Neuronal stem cell (in vitro differentiated cells): ENCODE results near the gene TMTC2.

ENCODE experiments used
- DNase-seq: peaks from one replicate; pipeline ENCODE4 v3.0.0-alpha.2; 2013; ENCODE audit warnings: low spot score
- H2AFZ ChIP-seq: one replicate; pipeline ENCODE4 v1.6.1; 2013; ENCODE audit warnings: mild to moderate bottlenecking, low read length, inconsistent platforms
- H2AK5ac ChIP-seq: 2 replicates; pipeline ENCODE4 v1.6.1; 2013; ENCODE audit warnings: low read depth, mild to moderate bottlenecking, inconsistent platforms, low read length, moderate library complexity, mixed read lengths
- H2BK120ac ChIP-seq: 2 replicates; pipeline ENCODE4 v1.6.1; 2013; ENCODE audit warnings: low read depth, mild to moderate bottlenecking, inconsistent platforms, low read length, moderate library complexity, mixed read lengths
- H2BK12ac ChIP-seq: one replicate; pipeline ENCODE4 v1.6.1; 2013; ENCODE audit warnings: low read length, inconsistent platforms
- H2BK15ac ChIP-seq: 2 replicates; pipeline ENCODE4 v1.6.1; 2013; ENCODE audit warnings: mild to moderate bottlenecking, low read length, inconsistent platforms, mixed read lengths
- H2BK5ac ChIP-seq: one replicate; pipeline ENCODE4 v1.6.1; 2013; ENCODE audit warnings: inconsistent platforms, mild to moderate bottlenecking, low read length, moderate library complexity
- H3K14ac ChIP-seq: one replicate; pipeline ENCODE4 v1.6.1; 2013; ENCODE audit warnings: low read length, inconsistent platforms
- H3K18ac ChIP-seq: 2 replicates; pipeline ENCODE4 v1.6.1; 2013; ENCODE audit warnings: low read length, inconsistent platforms
- H3K23ac ChIP-seq: 2 replicates; pipeline ENCODE4 v1.6.1; 2013; ENCODE audit warnings: low read depth, mild to moderate bottlenecking, mixed read lengths, low read length, inconsistent platforms; ENCODE audit not compliant: poor library complexity
- H3K27ac ChIP-seq: replicated peaks from 3 replicates; pipeline ENCODE4 v1.5.1; 2013; ENCODE audit warnings: low read length, inconsistent platforms
- H3K27me3 ChIP-seq, 3 experiments: 2 replicates each; pipeline ENCODE4 v1.6.1; 2013; ENCODE audit warnings: low read length in 3 of 3, mild to moderate bottlenecking in 2 of 3, inconsistent platforms in 1 of 3, low read depth in 1 of 3, mixed read lengths in 1 of 3, moderate library complexity in 1 of 3; ENCODE audit not compliant: control insufficient read depth in 3 of 3, insufficient read depth in 3 of 3
- H3K36me3 ChIP-seq, 2 donors: replicated peaks in 1 of 2; 2 replicates each; pipeline ENCODE4 v1.6.1; 2013; ENCODE audit warnings: low read length in 2 of 2; ENCODE audit not compliant: control insufficient read depth in 2 of 2, insufficient read depth in 2 of 2
- H3K4ac ChIP-seq: 2 replicates; pipeline ENCODE4 v1.6.1; 2013; ENCODE audit warnings: inconsistent platforms, mild to moderate bottlenecking, low read length, moderate library complexity
- H3K4me1 ChIP-seq, 2 donors: 1 replicate in 1 of 2; 2 replicates in 1 of 2; pipeline ENCODE4 v1.6.1; 2013; ENCODE audit warnings: low read length in 2 of 2, low read depth in 1 of 2; ENCODE audit not compliant: control insufficient read depth in 2 of 2, insufficient read depth in 1 of 2
- H3K4me2 ChIP-seq: one replicate; pipeline ENCODE4 v1.6.1; 2013; ENCODE audit warnings: mild to moderate bottlenecking, low read length, inconsistent platforms; ENCODE audit not compliant: insufficient read depth, poor library complexity, severe bottlenecking
- H3K4me3 ChIP-seq, 2 donors: 2 replicates each; pipeline ENCODE4 v1.5.1; 2013; ENCODE audit warnings: low read length in 2 of 2, mild to moderate bottlenecking in 2 of 2, inconsistent platforms in 1 of 2, moderate library complexity in 1 of 2
- H3K79me1 ChIP-seq: one replicate; pipeline ENCODE4 v1.6.1; 2013; ENCODE audit warnings: low read depth, mild to moderate bottlenecking, inconsistent platforms, low read length, moderate library complexity
- H3K9ac ChIP-seq: one replicate; pipeline ENCODE4 v1.6.1; 2013; ENCODE audit warnings: mild to moderate bottlenecking, low read depth, low read length, inconsistent platforms; ENCODE audit not compliant: poor library complexity
- H3K9me3 ChIP-seq, 2 donors: replicated peaks in 1 of 2; 2 replicates each; pipeline versions ENCODE3 to v1.6.1; 2013; ENCODE audit warnings: low read length in 2 of 2, mild to moderate bottlenecking in 2 of 2, inconsistent platforms in 1 of 2, low read depth in 1 of 2, mixed read lengths in 1 of 2, moderate library complexity in 1 of 2; ENCODE audit not compliant: control insufficient read depth in 2 of 2, insufficient read depth in 1 of 2
- H4K8ac ChIP-seq: one replicate; pipeline ENCODE4 v1.6.1; 2013; ENCODE audit warnings: low read depth, mild to moderate bottlenecking, inconsistent platforms, low read length, moderate library complexity
- H4K91ac ChIP-seq: one replicate; pipeline ENCODE4 v1.6.1; 2013; ENCODE audit warnings: low read length, low read depth, mild to moderate bottlenecking, inconsistent platforms; ENCODE audit not compliant: poor library complexity
- WGBS, 2 donors: extraction: QIAGEN DNeasy Blood & Tissue Kit; methylation state at CpG; one replicate each; pipeline ENCODE4 v1.1.7; 2013; ENCODE audit warnings: missing lambda C conversion rate in 2 of 2, mixed read lengths in 1 of 2; ENCODE audit not compliant: insufficient read length in 2 of 2, insufficient replicate concordance in 1 of 2; ENCODE audit errors: extremely low coverage in 2 of 2; 5-methylcytosine and 5-hydroxymethylcytosine counted together

The TMTC2 gene

DNA sequence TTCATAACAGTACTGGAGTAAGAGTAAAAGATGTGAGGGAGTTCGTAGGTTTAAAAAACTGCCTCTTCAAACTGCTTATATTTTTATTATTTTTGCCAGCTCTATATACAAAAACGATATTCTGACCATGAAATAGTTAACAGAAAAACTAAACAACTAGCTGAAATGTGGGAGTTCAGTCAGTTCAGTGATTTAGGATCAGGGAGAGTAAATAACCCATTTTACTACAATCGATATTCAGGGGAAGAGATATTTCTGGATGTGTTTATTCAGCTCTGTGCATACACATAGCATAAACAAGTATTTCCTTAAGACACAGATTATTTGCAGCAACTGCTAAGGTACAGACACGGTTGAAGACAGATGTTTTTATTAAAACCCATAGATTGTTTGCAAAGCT is 470.9 kb downstream of the TMTC2 start:
- no peaks in the 10 kb centered on the region for H3K36me3 ChIP-seq
- no peak overlapping the region for H2BK15ac ChIP-seq
- no peak overlapping the region for H2BK120ac ChIP-seq
- no CpG with 5 or more reads among the region's 4 CpGs for WGBS, 2 donors
- H2BK5ac ChIP-seq = no peak overlapping the region
- no peaks in the 10 kb centered on the region for H3K27me3 ChIP-seq
- peaks cover 0 to 6% of the 10 kb centered on the region in 2 donors for H3K9me3 ChIP-seq
- no peak overlapping the region for H3K23ac ChIP-seq
- no peak overlapping the region for H4K8ac ChIP-seq
- H3K4me3 ChIP-seq = no peak overlapping the region
- no peak overlapping the region for H3K18ac ChIP-seq
- H3K4me1 ChIP-seq = peaks cover 0 to 15% of the 10 kb centered on the region in 2 donors
- H4K91ac ChIP-seq = no peak overlapping the region
- H2BK12ac ChIP-seq = no peak overlapping the region
- H2AFZ ChIP-seq = no peak overlapping the region
- no peak for DNase-seq
- H3K4me2 ChIP-seq = no peak overlapping the region
- no peak overlapping the region for H3K14ac ChIP-seq
- H3K79me1 ChIP-seq = no peaks in the 10 kb centered on the region
- no peak overlapping the region for H3K9ac ChIP-seq
- no peak overlapping the region for H2AK5ac ChIP-seq
- H3K4ac ChIP-seq = no peak overlapping the region
- no peak overlapping the region for H3K27ac ChIP-seq

DNA sequence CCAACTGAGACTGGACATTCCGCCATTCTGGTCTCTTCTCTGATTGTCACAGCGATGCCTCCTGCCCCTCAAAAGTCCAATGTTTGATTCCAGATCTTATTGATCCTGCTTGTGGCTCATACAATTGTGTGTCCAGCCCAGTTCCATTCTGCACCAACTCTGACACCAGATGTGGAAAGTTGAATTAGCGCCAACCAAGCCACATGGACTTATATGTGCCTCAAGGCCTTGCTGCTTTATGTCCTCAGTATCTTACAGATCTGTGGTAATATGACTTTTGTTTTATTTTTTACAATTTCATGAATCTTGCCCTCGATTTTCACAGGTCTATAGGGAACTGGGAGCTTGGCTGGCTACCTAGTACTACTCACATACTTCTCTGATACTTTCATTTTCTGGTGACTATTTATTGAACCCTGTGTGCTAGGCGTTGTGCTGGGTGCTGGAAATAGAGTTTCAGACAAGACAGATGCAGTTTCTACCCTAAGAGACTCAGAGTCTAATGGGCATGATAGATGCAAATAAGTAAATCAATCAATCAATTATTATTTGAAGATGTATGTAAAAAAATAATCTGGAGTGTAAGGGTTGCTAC is 472.0 kb downstream of the TMTC2 start:
- no peak overlapping the region for H3K4me3 ChIP-seq
- no peak overlapping the region for H3K9ac ChIP-seq
- no peak overlapping the region for H3K14ac ChIP-seq
- no peak overlapping the region for H4K91ac ChIP-seq
- H3K9me3 ChIP-seq = peaks cover 0 to 6% of the 10 kb centered on the region in 2 donors
- H2BK15ac ChIP-seq = no peak overlapping the region
- H3K4me1 ChIP-seq = peaks cover 0 to 5% of the 10 kb centered on the region in 2 donors
- no peak for DNase-seq
- no peak overlapping the region for H4K8ac ChIP-seq
- no peak overlapping the region for H3K27ac ChIP-seq
- no peak overlapping the region for H2AFZ ChIP-seq
- no peak overlapping the region for H2BK5ac ChIP-seq
- no peak overlapping the region for H3K18ac ChIP-seq
- no peaks in the 10 kb centered on the region for H3K36me3 ChIP-seq
- no peak overlapping the region for H2BK12ac ChIP-seq
- H3K4ac ChIP-seq = no peak overlapping the region
- H3K79me1 ChIP-seq = no peaks in the 10 kb centered on the region
- no CpG with 5 or more reads among the region's 5 CpGs for WGBS, 2 donors
- H3K23ac ChIP-seq = no peak overlapping the region
- H2BK120ac ChIP-seq = no peak overlapping the region
- no peaks in the 10 kb centered on the region for H3K27me3 ChIP-seq
- no peak overlapping the region for H3K4me2 ChIP-seq
- H2AK5ac ChIP-seq = no peak overlapping the region

DNA sequence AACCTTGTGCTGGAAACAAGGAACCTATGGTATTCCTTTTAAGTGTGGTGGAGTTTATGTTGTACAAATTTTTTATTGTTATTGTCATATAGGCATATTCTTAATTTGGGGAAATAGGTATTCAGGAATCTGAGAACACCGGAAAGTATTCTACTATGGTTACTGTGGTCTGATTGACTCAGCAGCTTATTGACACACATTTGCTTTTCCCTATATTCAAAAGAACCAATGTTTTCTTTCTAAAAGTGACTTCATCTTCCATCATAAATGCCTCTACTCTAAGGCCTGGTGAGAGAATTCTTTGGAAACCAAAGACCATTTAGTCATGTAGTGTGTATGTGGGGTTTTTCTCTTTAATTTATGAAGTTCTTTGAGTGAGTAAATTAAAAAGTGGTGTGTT is 474.8 kb downstream of the TMTC2 start:
- Histone ChIP-seq H3K4me3 (no peak overlapping the region), H2BK12ac (no peak overlapping the region), H3K4me2 (no peak overlapping the region), H3K27ac (no peak overlapping the region), H3K27me3 (no peaks in the 10 kb centered on the region), H3K9me3 (peaks cover 0 to 6% of the 10 kb centered on the region in 2 donors), H3K18ac (no peak overlapping the region), H4K91ac (no peak overlapping the region), H3K36me3 (no peaks in the 10 kb centered on the region), H4K8ac (no peak overlapping the region), H2AK5ac (no peak overlapping the region), H3K4ac (no peak overlapping the region), H3K14ac (no peak overlapping the region), H2AFZ (no peak overlapping the region), H2BK15ac (no peak overlapping the region), H3K4me1 (no peaks in the 10 kb centered on the region), H2BK5ac (no peak overlapping the region), H2BK120ac (no peak overlapping the region), H3K9ac (no peak overlapping the region), H3K23ac (no peak overlapping the region), H3K79me1 (no peaks in the 10 kb centered on the region)
- DNase-seq = no peak
- no CpG with 5 or more reads among the region's 1 CpG for WGBS, 2 donors

DNA sequence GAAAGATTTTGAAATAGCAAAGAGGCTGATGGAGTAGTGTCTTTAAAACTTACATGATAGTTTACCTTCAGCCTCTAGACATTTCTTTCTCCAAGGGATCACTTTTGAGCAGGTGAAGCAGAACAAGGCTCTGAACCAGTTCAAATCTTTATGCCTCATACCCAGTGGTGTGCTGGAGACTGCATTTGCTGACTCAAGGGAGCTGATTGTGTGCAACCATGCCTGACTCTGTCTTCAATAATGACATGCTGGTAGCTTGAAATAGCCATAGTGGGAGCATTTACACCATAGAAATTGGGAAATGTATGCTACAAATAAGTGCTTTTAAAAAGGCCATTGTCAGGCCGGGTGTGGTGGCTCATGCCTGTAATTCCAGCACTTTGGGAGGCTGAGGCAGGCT is 482.0 kb downstream of the TMTC2 start:
- WGBS, 2 donors = no CpG with 5 or more reads among the region's 1 CpG
- Histone ChIP-seq H3K23ac (no peak overlapping the region), H2AFZ (peak overlapping the region; percentile 80), H3K4me3 (no peak overlapping the region), H2BK12ac (no peak overlapping the region), H3K9ac (no peak overlapping the region), H3K27me3 (no peaks in the 10 kb centered on the region), H4K91ac (no peak overlapping the region), H3K27ac (no peak overlapping the region), H3K4me1 (peaks cover under 1 to 7% of the 10 kb centered on the region in 2 donors), H3K36me3 (no peaks in the 10 kb centered on the region), H3K4me2 (no peak overlapping the region), H3K9me3 (peaks cover 0 to 13% of the 10 kb centered on the region in 2 donors), H3K18ac (no peak overlapping the region), H2BK5ac (no peak overlapping the region), H3K14ac (no peak overlapping the region), H2BK120ac (no peak overlapping the region), H3K4ac (no peak overlapping the region), H2AK5ac (no peak overlapping the region), H3K79me1 (no peaks in the 10 kb centered on the region), H2BK15ac (no peak overlapping the region), H4K8ac (no peak overlapping the region)
- no peak for DNase-seq
